Measurements from ENCODE around the gene TEX13D.

Gene TEX13D

GRCh38 chrX:124358800-124359383 is 26.4 kb downstream of the TEX13D start:
- Histone ChIP-seq H3K4me3 (ENCODE audit: low read length) (no peak overlapping the region), H3K4me1 (ENCODE audit: insufficient read depth, low read length) (no peaks in the 10 kb centered on the region), H3K36me3 (ENCODE audit: insufficient read depth, low read depth, low read length) (no peaks in the 10 kb centered on the region), H3K9ac (ENCODE audit: low read depth, low read length) (no peak overlapping the region), H3K27me3 (ENCODE audit: insufficient read depth, low read length) (no peaks in the 10 kb centered on the region), H3K27ac (ENCODE audit: low read length) (no peak overlapping the region), H3K9me3 (ENCODE audit: insufficient read depth, low read depth, low read length) (no peaks in the 10 kb centered on the region)

GRCh38 chrX:124362072-124362471 is 29.6 kb downstream of the TEX13D start:
- Histone ChIP-seq H3K27me3 (ENCODE audit: insufficient read depth, low read length) (no peaks in the 10 kb centered on the region), H3K4me1 (ENCODE audit: insufficient read depth, low read length) (no peaks in the 10 kb centered on the region), H3K9ac (ENCODE audit: low read depth, low read length) (no peak overlapping the region), H3K9me3 (ENCODE audit: insufficient read depth, low read depth, low read length) (no peaks in the 10 kb centered on the region), H3K36me3 (ENCODE audit: insufficient read depth, low read depth, low read length) (no peaks in the 10 kb centered on the region), H3K4me3 (ENCODE audit: low read length) (no peak overlapping the region), H3K27ac (ENCODE audit: low read length) (no peak overlapping the region)

GRCh38 chrX:124362761-124363160 is 30.3 kb downstream of the TEX13D start:
- no peak overlapping the region for H3K9ac ChIP-seq (ENCODE audit: low read depth, low read length)
- no peak overlapping the region for H3K4me3 ChIP-seq (ENCODE audit: low read length)
- H3K9me3 ChIP-seq (ENCODE audit: insufficient read depth, low read depth, low read length) = no peaks in the 10 kb centered on the region
- no peaks in the 10 kb centered on the region for H3K27me3 ChIP-seq (ENCODE audit: insufficient read depth, low read length)
- H3K27ac ChIP-seq (ENCODE audit: low read length) = no peak overlapping the region
- no peaks in the 10 kb centered on the region for H3K36me3 ChIP-seq (ENCODE audit: insufficient read depth, low read depth, low read length)
- no peaks in the 10 kb centered on the region for H3K4me1 ChIP-seq (ENCODE audit: insufficient read depth, low read length)

GRCh38 chrX:124369722-124370121 is 37.3 kb downstream of the TEX13D start:
- no peaks in the 10 kb centered on the region for H3K9me3 ChIP-seq (ENCODE audit: insufficient read depth, low read depth, low read length)
- H3K4me1 ChIP-seq (ENCODE audit: insufficient read depth, low read length) = no peaks in the 10 kb centered on the region
- H3K4me3 ChIP-seq (ENCODE audit: low read length) = no peak overlapping the region
- no peaks in the 10 kb centered on the region for H3K27me3 ChIP-seq (ENCODE audit: insufficient read depth, low read length)
- no peak overlapping the region for H3K27ac ChIP-seq (ENCODE audit: low read length)
- H3K36me3 ChIP-seq (ENCODE audit: insufficient read depth, low read depth, low read length) = no peaks in the 10 kb centered on the region
- H3K9ac ChIP-seq (ENCODE audit: low read depth, low read length) = no peak overlapping the region

GRCh38 chrX:124373348-124373747 is 40.9 kb downstream of the TEX13D start:
- H3K27me3 ChIP-seq (ENCODE audit: insufficient read depth, low read length) = no peaks in the 10 kb centered on the region
- H3K4me3 ChIP-seq (ENCODE audit: low read length) = no peak overlapping the region
- no peaks in the 10 kb centered on the region for H3K36me3 ChIP-seq (ENCODE audit: insufficient read depth, low read depth, low read length)
- no peak overlapping the region for H3K27ac ChIP-seq (ENCODE audit: low read length)
- H3K9ac ChIP-seq (ENCODE audit: low read depth, low read length) = no peak overlapping the region
- no peaks in the 10 kb centered on the region for H3K4me1 ChIP-seq (ENCODE audit: insufficient read depth, low read length)
- no peaks in the 10 kb centered on the region for H3K9me3 ChIP-seq (ENCODE audit: insufficient read depth, low read depth, low read length)

- H3K9me3 ChIP-seq (ENCODE audit: insufficient read depth, low read depth, low read length) = no peaks in the 10 kb centered on the region
- no peak overlapping the region for H3K27ac ChIP-seq (ENCODE audit: low read length)
- no peaks in the 10 kb centered on the region for H3K36me3 ChIP-seq (ENCODE audit: insufficient read depth, low read depth, low read length)
- H3K27me3 ChIP-seq (ENCODE audit: insufficient read depth, low read length) = no peaks in the 10 kb centered on the region
- H3K9ac ChIP-seq (ENCODE audit: low read depth, low read length) = no peak overlapping the region
- H3K4me3 ChIP-seq (ENCODE audit: low read length) = no peak overlapping the region
- no peaks in the 10 kb centered on the region for H3K4me1 ChIP-seq (ENCODE audit: insufficient read depth, low read length)
Observed at GRCh38 chrX:124378643-124379042, 46.2 kb downstream of the TEX13D start.

GRCh38 chrX:124383354-124383753 is 50.9 kb downstream of the TEX13D start:
- no peak overlapping the region for H3K4me3 ChIP-seq (ENCODE audit: low read length)
- H3K9ac ChIP-seq (ENCODE audit: low read depth, low read length) = no peak overlapping the region
- no peaks in the 10 kb centered on the region for H3K27me3 ChIP-seq (ENCODE audit: insufficient read depth, low read length)
- H3K4me1 ChIP-seq (ENCODE audit: insufficient read depth, low read length) = no peaks in the 10 kb centered on the region; the same call in 1 of the 2 replicates
- H3K36me3 ChIP-seq (ENCODE audit: insufficient read depth, low read depth, low read length) = no peaks in the 10 kb centered on the region
- H3K9me3 ChIP-seq (ENCODE audit: insufficient read depth, low read depth, low read length) = no peaks in the 10 kb centered on the region
- H3K27ac ChIP-seq (ENCODE audit: low read length) = no peak overlapping the region

- Histone ChIP-seq H3K27ac (ENCODE audit: low read length) (no peak overlapping the region), H3K9me3 (ENCODE audit: insufficient read depth, low read depth, low read length) (no peaks in the 10 kb centered on the region), H3K4me1 (ENCODE audit: insufficient read depth, low read length) (no peaks in the 10 kb centered on the region; the same call in 1 of the 2 replicates), H3K9ac (ENCODE audit: low read depth, low read length) (no peak overlapping the region), H3K4me3 (ENCODE audit: low read length) (no peak overlapping the region), H3K36me3 (ENCODE audit: insufficient read depth, low read depth, low read length) (no peaks in the 10 kb centered on the region), H3K27me3 (ENCODE audit: insufficient read depth, low read length) (no peaks in the 10 kb centered on the region)
Observed at GRCh38 chrX:124386401-124386800, 53.9 kb downstream of the TEX13D start.

All from iPS-20b (cell line).